Ramos (cell line): Measurements from ENCODE around the gene CPZ.

ENCODE experiments used
- in situ Hi-C: fragments of 300-500 bp; cut with MboI; formaldehyde crosslinking; loops from one replicate; pipeline ENCODE4 v1.14.3; 2022; ENCODE audit warnings: low sequenced_read_pairs; ENCODE audit not compliant: unreplicated experiment

Gene CPZ

GRCh38 chr4:8579526-8580320 lies 12.8 kb upstream of the CPZ start:
- in situ Hi-C loops, result no loop called here

- in situ Hi-C loops, result no loop called here
Observed at GRCh38 chr4:8580321-8581093, 12.1 kb upstream of the CPZ start, which contains the start of gene GPR78. TSS of gene GPR78 (plus strand) at chr4:8580392. CDS start at chr4:8580983, 591 bp downstream.

GRCh38 chr4:8581094-8581861 lies 11.3 kb upstream of the CPZ start:
- in situ Hi-C loops, result no loop called here

DNA sequence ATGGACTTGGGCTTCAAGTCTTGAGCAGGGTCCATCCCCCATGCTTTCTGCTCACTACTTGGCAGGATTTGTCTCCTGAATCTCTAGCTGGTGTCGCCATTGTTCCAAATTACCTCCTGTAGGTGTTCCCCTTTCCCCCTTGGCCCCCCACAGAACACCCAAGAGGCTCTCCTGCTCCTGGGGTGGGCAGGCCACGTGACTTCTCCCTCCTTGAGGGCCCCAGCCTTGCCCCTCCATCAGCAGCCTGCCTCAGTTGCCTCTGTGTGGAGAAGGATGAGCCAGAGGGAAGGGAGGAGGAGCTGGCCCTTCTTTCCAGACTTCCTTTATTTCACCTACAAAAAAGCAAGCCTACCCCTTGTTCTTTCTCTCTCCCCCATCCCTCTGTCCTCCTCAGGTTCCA lies 10.5 kb upstream of the CPZ start:
- in situ Hi-C loops, result no loop called here

DNA sequence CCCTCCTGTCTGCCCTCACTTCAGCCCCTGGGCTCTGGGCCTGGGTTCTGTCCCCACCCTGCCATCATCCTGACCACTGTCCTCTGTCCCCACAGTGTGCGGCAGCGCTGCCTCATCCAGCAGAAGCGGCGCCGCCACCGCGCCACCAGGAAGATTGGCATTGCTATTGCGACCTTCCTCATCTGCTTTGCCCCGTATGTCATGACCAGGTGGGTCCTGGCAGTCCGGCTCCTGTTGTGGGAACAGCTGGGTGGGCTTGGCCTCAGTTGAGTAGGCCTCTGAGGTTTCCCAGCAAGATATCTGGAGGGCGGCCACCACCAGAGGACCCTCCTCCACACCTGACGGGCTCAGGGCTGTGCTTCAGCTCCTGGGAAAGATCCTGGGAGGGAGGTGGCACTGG lies 10.1 kb upstream of the CPZ start:
- in situ Hi-C loops, result no loop called here

GRCh38 chr4:8582941-8583654 lies 9.5 kb upstream of the CPZ start:
- in situ Hi-C loops, result no loop called here

- in situ Hi-C loops, result no loop called here
Observed at GRCh38 chr4:8583655-8584025, 8.9 kb upstream of the CPZ start.

DNA sequence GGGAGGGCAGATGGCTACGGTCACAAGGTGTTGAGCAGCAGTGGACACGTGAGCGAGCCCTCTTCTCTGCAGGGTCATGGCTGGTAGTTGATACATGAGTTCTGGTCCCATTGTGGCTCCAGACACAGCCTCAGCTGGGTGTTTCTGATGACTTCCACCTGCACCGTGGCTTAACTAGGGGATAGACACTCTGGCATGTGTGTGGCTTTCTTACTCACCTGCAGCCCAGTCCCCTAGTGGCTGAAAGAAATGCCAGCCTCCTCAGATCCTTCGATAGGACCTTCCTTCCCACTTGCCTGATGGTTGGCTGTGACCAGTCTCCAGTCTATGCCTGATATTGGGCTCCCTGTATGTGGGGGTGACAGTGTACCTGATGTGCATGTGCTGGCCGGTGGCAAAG lies 7.4 kb upstream of the CPZ start:
- in situ Hi-C loops, result no loop called here

DNA sequence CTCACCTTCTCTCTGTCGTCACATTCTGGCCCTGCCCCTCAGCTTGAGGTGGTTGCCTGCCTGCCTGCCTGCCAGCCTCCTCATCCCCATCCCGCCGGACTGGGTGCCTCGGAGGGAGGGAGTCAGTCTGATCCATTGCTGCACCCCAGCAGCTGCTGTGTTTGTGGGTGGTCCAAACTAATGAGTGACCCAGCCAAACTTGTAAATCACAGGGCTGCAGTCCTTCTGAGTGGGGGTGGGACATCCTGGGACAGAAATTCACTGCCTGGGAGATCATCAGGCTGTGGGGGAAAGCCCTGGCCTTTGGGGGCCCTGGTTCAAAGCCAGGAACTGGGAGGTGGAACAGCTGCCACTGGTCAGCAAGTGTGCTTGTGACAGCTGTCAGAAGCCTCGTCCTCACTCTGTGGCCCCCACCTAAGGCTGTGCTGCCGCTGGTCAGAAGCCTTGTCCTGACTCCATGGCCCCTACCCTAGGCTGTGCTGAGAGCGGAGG lies 6.8 kb upstream of the CPZ start:
- in situ Hi-C loops, result no loop called here

GRCh38 chr4:8586246-8586645 lies 6.3 kb upstream of the CPZ start:
- in situ Hi-C loops, result no loop called here

DNA sequence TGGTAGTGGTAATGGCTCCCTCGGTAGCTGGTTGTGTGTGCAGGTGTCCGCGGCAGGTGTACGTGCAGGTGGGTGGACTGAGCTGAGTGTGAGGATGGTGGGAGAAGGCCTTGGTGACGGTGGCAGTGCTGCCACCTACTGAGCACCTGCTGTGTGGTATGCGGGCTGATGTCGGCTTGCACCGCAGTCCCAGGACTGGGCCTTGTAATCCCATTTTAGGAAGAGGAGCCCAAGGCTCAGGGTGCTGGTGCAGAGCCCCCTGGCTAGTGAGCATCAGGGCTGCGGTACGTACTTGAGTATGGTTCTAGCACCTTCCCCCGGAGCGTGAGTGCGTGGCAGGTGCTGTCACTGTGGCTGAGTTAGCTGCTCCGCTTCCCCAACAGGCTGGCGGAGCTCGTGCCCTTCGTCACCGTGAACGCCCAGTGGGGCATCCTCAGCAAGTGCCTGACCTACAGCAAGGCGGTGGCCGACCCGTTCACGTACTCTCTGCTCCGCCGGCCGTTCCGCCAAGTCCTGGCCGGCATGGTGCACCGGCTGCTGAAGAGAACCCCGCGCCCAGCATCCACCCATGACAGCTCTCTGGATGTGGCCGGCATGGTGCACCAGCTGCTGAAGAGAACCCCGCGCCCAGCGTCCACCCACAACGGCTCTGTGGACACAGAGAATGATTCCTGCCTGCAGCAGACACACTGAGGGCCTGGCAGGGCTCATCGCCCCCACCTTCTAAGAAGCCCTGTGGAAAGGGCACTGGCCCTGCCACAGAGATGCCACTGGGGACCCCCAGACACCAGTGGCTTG lies 5.7 kb upstream of the CPZ start:
- in situ Hi-C loops, result no loop called here

DNA sequence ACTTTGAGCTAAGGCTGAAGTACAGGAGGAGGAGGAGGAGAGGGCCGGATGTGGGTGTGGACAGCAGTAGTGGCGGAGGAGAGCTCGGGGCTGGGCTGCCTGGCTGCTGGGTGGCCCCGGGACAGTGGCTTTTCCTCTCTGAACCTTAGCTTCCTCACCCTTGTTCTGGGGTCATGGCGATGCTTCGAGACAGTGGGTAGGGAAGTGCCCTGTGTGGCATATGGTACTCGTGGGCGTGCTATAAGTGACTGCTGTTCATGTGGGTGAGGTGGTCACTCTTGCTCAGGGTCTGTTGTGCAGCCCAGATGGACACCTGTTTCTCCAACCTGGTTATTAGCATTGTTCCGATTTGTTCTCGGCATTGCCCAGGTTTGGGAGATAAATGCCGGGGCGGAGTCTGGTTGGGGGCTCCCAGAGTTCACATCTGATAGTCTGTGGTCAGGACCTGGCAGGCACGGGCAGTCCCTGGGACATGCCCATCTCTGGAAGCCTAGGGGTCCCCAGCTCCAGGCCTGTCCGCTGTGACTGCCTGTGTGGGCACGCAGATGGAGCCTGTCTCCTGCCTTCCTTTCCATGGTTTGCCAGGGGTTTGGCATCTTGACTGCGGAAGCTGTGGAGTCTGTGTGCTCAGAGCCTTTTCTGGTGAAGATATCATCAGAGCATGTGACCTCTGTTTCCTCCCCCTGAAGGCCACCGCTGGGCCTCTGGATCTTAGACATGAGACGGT lies 4.9 kb upstream of the CPZ start:
- in situ Hi-C loops, result no loop called here

DNA sequence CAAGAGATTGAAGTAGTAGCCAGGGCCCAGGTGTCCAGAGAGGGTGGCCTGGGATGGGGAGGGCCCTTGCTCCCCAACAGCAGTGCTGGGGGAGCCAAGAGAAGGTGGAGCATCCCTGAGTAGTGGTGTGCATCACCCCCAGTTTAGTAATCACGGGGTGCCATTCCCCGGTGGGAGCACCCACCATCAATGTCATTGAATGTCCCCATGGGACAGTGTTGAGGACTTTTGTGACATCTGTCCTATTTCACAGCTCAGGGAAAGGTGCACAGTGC lies 4.4 kb upstream of the CPZ start:
- in situ Hi-C loops, result no loop called here

- in situ Hi-C loops, result no loop called here
Observed at GRCh38 chr4:8589336-8589735, 3.2 kb upstream of the CPZ start.

GRCh38 chr4:8589823-8590545 lies 2.6 kb upstream of the CPZ start:
- in situ Hi-C loops, result no loop called here

GRCh38 chr4:8590546-8590880 lies 2.1 kb upstream of the CPZ start:
- in situ Hi-C loops, result no loop called here

DNA sequence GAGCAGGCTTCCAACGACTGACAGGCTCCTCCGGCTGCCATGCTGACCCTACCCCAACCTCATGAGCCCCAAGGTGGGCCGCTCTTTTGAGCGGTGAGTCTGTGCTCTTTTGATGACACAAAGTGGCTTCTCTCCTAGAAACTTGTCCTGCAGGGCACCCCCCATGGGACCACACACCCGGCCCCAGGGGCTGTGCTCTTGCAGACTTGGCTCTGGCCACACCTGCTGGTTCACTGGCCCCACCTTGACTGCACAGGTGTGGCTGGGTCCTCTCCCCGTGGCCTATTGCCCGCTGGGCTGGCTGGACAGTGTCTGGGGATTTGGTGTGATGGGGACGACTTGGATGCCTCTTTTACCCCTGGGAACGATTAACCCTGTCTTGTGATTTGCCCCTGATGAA lies 1.5 kb upstream of the CPZ start:
- in situ Hi-C loops, result no loop called here

DNA sequence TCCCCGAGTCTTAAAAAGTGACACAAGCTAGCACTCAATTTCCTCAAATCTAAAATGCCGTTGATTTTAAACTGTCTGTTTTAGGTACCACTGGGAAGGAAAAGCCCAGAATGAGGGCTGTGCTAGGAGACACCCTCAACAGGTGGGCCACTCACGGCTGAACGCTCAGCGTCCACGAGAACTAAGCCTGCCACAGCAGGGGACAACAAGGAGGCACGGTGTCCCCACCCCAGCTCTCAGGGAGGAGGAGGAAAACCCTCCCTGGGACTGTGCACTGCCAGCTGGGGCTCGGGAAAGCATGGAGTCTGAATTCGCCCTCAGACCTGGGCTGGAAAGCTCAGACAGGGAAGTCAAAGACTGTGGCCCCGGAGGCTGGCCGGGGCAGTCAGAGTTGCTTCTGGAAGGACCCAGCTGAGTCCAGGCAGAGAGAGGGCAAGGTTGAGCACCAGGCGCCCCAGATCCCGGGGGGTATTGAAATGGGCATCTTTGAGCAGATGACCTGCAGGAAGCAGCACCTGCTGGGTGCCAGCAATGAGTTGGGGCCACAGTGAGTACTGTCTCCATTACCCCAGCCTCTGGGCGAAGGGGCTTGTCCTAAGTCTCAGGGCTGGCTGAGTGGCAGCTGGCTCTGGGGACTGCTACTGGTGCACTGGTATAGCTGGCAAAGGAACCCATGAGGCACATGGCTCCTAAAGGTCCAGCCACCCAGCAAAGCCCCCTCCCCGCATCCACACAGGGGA lies 769 bp upstream of the CPZ start:
- in situ Hi-C loops, result no loop called here
